ENCODE measurements around the gene CRYBB3. TPM values are rescaled to one million over a fixed set of nuclear protein-coding genes. Genes with fewer than 3 reads are reported as not detected.

CRYBB3 gene
- total RNA-seq, 4 donors from 2014 or later: not detected

GRCh38 chr22:25182131-25183110 lies 17.2 kb upstream of the CRYBB3 start:
- H3K27me3 ChIP-seq: no peaks in the 10 kb centered on the region
- no peaks in the 10 kb centered on the region for H3K4me1 ChIP-seq
- H3K27ac ChIP-seq: no peak overlapping the region
- H3K36me3 ChIP-seq: peaks cover 32 to 100% (median 37%) of the 10 kb centered on the region in 3 donors
- intact Hi-C loops (cut with DNase I): no loop called here
- H3K9me3 ChIP-seq: peaks cover 0 to 6% (median 0%) of the 10 kb centered on the region in 3 donors
- H3K4me3 ChIP-seq: no peak overlapping the region
- 83 to 91% methylated on average over 8 of the region's 10 CpGs for WGBS, 2 donors
- no peak for DNase-seq
- TF ChIP-seq POLR2A (IDR thresholded peaks at IDR 0.05): no peak
- TF ChIP-seq, protein P1, sequence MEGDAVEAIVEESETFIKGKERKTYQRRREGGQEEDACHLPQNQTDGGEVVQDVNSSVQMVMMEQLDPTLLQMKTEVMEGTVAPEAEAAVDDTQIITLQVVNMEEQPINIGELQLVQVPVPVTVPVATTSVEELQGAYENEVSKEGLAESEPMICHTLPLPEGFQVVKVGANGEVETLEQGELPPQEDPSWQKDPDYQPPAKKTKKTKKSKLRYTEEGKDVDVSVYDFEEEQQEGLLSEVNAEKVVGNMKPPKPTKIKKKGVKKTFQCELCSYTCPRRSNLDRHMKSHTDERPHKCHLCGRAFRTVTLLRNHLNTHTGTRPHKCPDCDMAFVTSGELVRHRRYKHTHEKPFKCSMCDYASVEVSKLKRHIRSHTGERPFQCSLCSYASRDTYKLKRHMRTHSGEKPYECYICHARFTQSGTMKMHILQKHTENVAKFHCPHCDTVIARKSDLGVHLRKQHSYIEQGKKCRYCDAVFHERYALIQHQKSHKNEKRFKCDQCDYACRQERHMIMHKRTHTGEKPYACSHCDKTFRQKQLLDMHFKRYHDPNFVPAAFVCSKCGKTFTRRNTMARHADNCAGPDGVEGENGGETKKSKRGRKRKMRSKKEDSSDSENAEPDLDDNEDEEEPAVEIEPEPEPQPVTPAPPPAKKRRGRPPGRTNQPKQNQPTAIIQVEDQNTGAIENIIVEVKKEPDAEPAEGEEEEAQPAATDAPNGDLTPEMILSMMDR (IDR thresholded peaks at IDR 0.05): no peak

DNA sequence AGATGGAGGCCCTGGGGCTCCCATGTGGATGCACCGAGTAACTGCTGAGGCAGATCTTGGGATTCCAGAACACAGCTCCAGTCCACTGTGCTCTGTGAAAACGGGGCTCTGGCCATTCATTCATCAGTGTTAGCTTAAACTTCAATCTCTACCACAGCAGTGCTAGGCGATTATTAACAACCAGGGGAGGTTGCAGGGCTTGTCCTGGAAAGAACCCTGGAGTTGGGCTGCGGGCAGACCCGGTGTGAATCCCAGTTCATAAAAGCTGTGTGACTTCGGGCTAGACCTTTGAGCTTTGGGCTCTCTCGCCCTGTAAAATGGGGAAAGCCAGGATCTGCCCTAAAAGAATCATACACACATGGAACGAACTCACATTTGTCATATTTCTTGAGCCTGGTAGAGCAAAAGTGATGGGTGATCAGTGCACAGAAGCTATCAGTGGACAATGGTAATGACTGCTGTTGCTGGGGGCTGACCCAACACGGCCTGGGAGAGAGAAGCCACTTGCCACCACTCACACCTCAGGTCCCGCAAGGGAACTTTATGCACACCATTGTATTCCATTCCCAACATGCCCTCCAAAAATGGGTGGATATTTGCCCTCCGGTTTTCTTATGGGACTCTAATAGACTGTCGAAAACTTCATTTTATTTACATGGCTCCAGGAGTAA lies 15.6 kb upstream of the CRYBB3 start:
- no peak overlapping the region for H3K4me3 ChIP-seq
- intact Hi-C loops (cut with DNase I): no loop called here
- H3K27ac ChIP-seq: no peak overlapping the region
- WGBS, 2 donors: 83 to 88% methylated on average over 9 to 10 of the region's 12 CpGs
- no peak for DNase-seq
- TF ChIP-seq, protein P1 (IDR thresholded peaks at IDR 0.05): no peak
- no peak for TF ChIP-seq POLR2A (IDR thresholded peaks at IDR 0.05)
- peaks cover 0 to 6% (median 0%) of the 10 kb centered on the region in 3 donors for H3K9me3 ChIP-seq
- no peaks in the 10 kb centered on the region for H3K4me1 ChIP-seq
- peaks cover 30 to 100% (median 31%) of the 10 kb centered on the region in 3 donors for H3K36me3 ChIP-seq
- H3K27me3 ChIP-seq: no peaks in the 10 kb centered on the region

GRCh38 chr22:25186140-25186539 lies 13.5 kb upstream of the CRYBB3 start:
- no peaks in the 10 kb centered on the region for H3K4me1 ChIP-seq
- no peak for TF ChIP-seq POLR2A (IDR thresholded peaks at IDR 0.05)
- TF ChIP-seq, protein P1 (IDR thresholded peaks at IDR 0.05): no peak
- 80 to 91% methylated on average over 1 to 3 of the region's 3 CpGs for WGBS, 2 donors
- no peaks in the 10 kb centered on the region for H3K9me3 ChIP-seq
- peaks cover 16 to 100% (median 26%) of the 10 kb centered on the region in 3 donors for H3K36me3 ChIP-seq
- no peak overlapping the region for H3K27ac ChIP-seq
- no peak overlapping the region for H3K4me3 ChIP-seq
- DNase-seq: no peak
- intact Hi-C loops (cut with DNase I): no loop called here
- no peaks in the 10 kb centered on the region for H3K27me3 ChIP-seq

DNA sequence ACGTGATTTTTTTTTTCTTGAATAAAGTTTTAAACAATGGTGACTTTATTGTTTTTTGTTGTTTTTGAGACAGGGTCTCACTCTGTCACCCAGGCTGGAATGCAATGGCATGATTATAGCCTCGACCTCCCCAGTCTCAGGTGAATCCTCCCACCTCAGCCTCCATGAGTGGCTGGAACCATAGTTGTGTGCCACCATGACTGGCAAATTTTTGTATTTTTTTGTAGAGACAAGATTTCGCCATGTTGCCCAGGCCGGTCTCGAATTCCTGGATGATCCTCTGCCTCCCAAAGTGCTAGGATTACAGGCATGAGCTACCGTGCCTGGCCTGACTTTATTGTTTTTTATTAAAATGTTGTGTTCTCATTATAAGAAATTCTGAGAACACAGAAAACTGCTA lies 12.2 kb upstream of the CRYBB3 start:
- Histone ChIP-seq H3K4me1 (no peaks in the 10 kb centered on the region), H3K4me3 (no peak overlapping the region), H3K36me3 (peaks cover 22 to 100% (median 26%) of the 10 kb centered on the region in 3 donors), H3K9me3 (no peaks in the 10 kb centered on the region), H3K27me3 (no peaks in the 10 kb centered on the region), H3K27ac (no peak overlapping the region)
- DNase-seq: no peak
- intact Hi-C loops (cut with DNase I): no loop called here
- no peak for TF ChIP-seq POLR2A (IDR thresholded peaks at IDR 0.05)
- TF ChIP-seq, protein P1 (IDR thresholded peaks at IDR 0.05): no peak
- 82 to 84% methylated on average over 6 of the region's 6 CpGs for WGBS, 2 donors

- H3K9me3 ChIP-seq: no peaks in the 10 kb centered on the region
- no peaks in the 10 kb centered on the region for H3K4me1 ChIP-seq
- peaks cover 6 to 100% (median 7%) of the 10 kb centered on the region in 3 donors for H3K36me3 ChIP-seq
- H3K27ac ChIP-seq: no peak overlapping the region
- TF ChIP-seq POLR2A (IDR thresholded peaks at IDR 0.05): no peak
- TF ChIP-seq, protein P1 (IDR thresholded peaks at IDR 0.05): no peak
- no peaks in the 10 kb centered on the region for H3K27me3 ChIP-seq
- no peak for DNase-seq
- intact Hi-C loops (cut with DNase I): no loop called here
- no peak overlapping the region for H3K4me3 ChIP-seq
- WGBS, 2 donors: 84% methylated on average over 9 to 12 of the region's 12 CpGs
These were observed 7.3 kb upstream of the CRYBB3 start for GRCh38 chr22:25192406-25192805.
